ENCODE data around the gene HAPLN3.
"Not testable (repeated sequence)": the region's sequence is repeated elsewhere in the genome, so short reads cannot be mapped to it uniquely, and the experiment has no call there.

- not testable (repeated sequence) for TF ChIP-seq CTCF (IDR thresholded peaks at IDR 0.05); EZH2 (IDR thresholded peaks at IDR 0.05; ENCODE audit: borderline replicate concordance, insufficient read depth, low read depth, low read length, poor library complexity, severe bottlenecking)
These were observed 34.2 kb upstream of the HAPLN3 start for GRCh38 chr15:88929358-88930098.

Measured in B cell (primary cell).